ENCODE data around the gene SNCB. TPM values are rescaled to one million over a fixed set of nuclear protein-coding genes. Genes with fewer than 3 reads are reported as not detected.

SNCB gene
- total and polyA plus RNA-seq, 3 donors from 2014 or later, result 0.31 to 0.74 (median 0.62) TPM

DNA sequence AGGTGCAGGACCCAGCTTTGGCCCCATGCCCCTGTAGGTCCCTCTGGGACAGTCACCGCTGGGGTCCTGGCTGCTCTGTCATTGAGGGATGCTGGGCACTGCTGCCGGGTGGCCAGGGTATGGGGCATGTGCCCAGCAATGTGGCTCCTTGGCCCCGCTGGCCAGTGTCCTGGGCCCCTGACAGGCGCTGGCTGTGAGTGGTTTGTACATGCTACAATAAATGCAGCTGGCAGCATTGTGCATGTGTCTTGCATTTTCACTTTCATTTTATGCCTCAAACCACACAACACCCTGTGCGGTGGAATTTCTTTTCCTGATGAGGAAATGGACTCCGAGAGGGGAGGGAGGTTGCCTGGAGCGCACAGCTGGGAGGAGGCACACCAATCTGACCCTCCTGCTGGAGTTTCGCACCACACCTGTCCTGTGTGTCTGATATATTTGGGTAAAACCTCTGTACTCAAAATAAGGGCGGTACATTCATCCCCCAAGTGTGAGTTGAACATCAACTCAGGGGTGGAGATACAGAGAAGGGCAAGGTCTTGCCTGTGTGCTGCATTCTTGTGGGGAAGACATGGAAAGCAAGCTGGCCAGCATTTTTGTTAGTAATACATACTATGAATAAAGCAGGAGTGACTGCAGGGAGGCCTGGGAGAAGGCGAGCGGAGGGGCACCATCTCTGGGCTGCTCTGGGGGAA is 28.6 kb upstream of the SNCB start:
- Histone ChIP-seq H3K27me3 (no peaks in the 10 kb centered on the region), H3K4me3 (no peak overlapping the region), H3K4me1 (no peaks in the 10 kb centered on the region), H3K36me3 (ENCODE audit: low read depth, missing control alignments) (no peaks in the 10 kb centered on the region), H3K27ac (no peak overlapping the region), H3K9me3 (no peaks in the 10 kb centered on the region)
- TF ChIP-seq, protein P1, sequence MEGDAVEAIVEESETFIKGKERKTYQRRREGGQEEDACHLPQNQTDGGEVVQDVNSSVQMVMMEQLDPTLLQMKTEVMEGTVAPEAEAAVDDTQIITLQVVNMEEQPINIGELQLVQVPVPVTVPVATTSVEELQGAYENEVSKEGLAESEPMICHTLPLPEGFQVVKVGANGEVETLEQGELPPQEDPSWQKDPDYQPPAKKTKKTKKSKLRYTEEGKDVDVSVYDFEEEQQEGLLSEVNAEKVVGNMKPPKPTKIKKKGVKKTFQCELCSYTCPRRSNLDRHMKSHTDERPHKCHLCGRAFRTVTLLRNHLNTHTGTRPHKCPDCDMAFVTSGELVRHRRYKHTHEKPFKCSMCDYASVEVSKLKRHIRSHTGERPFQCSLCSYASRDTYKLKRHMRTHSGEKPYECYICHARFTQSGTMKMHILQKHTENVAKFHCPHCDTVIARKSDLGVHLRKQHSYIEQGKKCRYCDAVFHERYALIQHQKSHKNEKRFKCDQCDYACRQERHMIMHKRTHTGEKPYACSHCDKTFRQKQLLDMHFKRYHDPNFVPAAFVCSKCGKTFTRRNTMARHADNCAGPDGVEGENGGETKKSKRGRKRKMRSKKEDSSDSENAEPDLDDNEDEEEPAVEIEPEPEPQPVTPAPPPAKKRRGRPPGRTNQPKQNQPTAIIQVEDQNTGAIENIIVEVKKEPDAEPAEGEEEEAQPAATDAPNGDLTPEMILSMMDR (IDR thresholded peaks at IDR 0.05), result no peak
- no peak for TF ChIP-seq POLR2A (IDR thresholded peaks at IDR 0.05)
- intact Hi-C loops (cut with DNase I; ENCODE audit: low total_unique reads), result no loop called here
- WGBS, 2 donors, result 72 to 78% methylated on average over 11 of the region's 11 CpGs
- no peak for DNase-seq

DNA sequence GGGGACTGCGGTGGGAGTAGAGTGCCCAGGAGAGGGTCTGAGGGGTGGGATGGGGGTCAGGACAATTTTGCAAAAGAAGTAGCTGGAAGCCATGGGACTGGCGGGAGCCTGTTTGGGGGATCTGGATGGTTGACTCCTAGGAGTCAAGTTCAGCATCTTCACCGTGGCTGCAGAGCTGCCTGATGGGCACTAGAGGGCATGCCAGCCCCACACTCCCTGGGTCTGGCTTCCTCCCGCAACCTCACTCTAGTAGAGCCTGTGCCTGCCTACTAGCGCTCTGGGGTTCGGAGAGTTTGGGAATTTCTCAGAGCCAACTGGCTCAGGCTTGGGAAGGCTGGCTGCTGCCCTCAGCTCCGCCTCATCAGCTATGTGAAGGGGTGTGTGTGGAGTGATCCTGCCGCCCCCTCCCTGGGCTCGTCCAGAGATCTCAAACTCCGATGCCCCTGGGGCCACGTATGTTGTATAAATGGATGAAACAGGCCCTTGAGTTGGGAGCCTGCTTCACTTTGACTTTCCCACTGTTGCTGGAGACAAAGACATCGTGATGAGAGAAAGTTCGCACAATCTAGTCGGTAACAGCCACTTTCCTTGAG is 27.8 kb upstream of the SNCB start:
- TF ChIP-seq, protein P1 (IDR thresholded peaks at IDR 0.05), result peak; percentile 43 to 78 (median 66)
- no peak for TF ChIP-seq POLR2A (IDR thresholded peaks at IDR 0.05)
- Histone ChIP-seq H3K27ac (no peak overlapping the region), H3K36me3 (ENCODE audit: low read depth, missing control alignments) (no peaks in the 10 kb centered on the region), H3K4me3 (no peak overlapping the region), H3K9me3 (no peaks in the 10 kb centered on the region), H3K27me3 (no peaks in the 10 kb centered on the region), H3K4me1 (no peaks in the 10 kb centered on the region)
- intact Hi-C loops (cut with DNase I; ENCODE audit: low total_unique reads), result no loop called here
- DNase-seq, result peak; percentile 82
- 72 to 80% methylated on average over 11 to 13 of the region's 14 CpGs for WGBS, 2 donors

DNA sequence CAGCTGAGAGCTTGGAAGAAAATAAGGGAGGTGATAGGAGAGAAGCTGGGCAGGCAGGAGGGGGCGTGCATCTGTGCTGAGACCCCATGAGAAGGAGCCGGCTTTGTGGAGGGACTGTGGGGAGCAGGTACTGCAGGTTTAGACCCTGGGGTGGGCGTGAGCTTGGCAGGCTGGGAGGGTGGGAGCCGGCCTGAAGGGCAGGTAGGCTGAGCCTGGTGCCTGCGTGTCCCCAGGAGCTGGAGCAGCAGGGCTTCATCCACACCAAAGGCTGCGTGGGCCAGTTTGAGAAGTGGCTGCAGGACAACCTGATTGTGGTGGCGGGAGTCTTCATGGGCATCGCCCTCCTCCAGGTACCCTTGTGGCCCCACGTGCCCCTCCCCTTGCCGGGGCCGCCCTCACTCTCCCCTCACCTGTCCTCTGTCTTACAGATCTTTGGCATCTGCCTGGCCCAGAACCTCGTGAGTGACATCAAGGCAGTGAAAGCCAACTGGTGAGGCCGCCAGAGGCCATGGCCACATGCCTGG is 26.2 kb upstream of the SNCB start:
- Histone ChIP-seq H3K36me3 (ENCODE audit: low read depth, missing control alignments) (no peaks in the 10 kb centered on the region), H3K27me3 (no peaks in the 10 kb centered on the region), H3K9me3 (no peaks in the 10 kb centered on the region), H3K4me3 (no peak overlapping the region), H3K4me1 (peaks cover 9% of the 10 kb centered on the region), H3K27ac (no peak overlapping the region)
- WGBS, 2 donors, result 87 to 89% methylated on average over 7 to 13 of the region's 13 CpGs
- intact Hi-C loops (cut with DNase I; ENCODE audit: low total_unique reads), result no loop called here
- TF ChIP-seq, protein P1 (IDR thresholded peaks at IDR 0.05), result no peak
- no peak for TF ChIP-seq POLR2A (IDR thresholded peaks at IDR 0.05)
- DNase-seq, result no peak

DNA sequence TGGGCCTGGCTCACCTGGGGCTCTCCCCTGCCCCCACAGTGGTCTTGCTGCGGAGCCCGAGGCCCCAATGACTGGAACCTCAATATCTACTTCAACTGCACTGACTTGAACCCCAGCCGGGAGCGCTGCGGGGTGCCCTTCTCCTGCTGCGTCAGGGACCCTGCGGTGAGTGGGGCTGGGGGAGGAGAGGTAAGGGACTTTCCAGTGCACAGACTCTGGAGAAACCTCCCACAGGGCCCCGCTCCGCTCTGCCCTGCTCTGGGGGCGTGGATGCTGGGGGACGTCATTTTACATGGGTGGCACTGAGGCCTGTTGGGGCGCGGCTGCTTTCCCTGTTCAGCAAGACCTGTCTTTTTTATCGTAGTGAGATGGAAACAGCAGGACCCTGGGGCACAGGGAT is 24.5 kb upstream of the SNCB start:
- Histone ChIP-seq H3K36me3 (ENCODE audit: low read depth, missing control alignments) (no peaks in the 10 kb centered on the region), H3K27me3 (no peaks in the 10 kb centered on the region), H3K9me3 (no peaks in the 10 kb centered on the region), H3K27ac (no peak overlapping the region), H3K4me3 (no peak overlapping the region), H3K4me1 (peaks cover 25% of the 10 kb centered on the region)
- intact Hi-C loops (cut with DNase I; ENCODE audit: low total_unique reads), result no loop called here
- no peak for DNase-seq
- TF ChIP-seq, protein P1 (IDR thresholded peaks at IDR 0.05), result no peak
- no peak for TF ChIP-seq POLR2A (IDR thresholded peaks at IDR 0.05)
- 93% methylated on average over 14 of the region's 14 CpGs; no CpG with 5 or more reads in 1 of the 2 donors for WGBS, 2 donors
